ENCODE data around the gene GBP4. TPM values are rescaled to one million over a fixed set of nuclear protein-coding genes. Genes with fewer than 3 reads are reported as not detected.
"Not testable (repeated sequence)": the region's sequence is repeated elsewhere in the genome, so short reads cannot be mapped to it uniquely, and the experiment has no call there.

Gene GBP4, protein sequence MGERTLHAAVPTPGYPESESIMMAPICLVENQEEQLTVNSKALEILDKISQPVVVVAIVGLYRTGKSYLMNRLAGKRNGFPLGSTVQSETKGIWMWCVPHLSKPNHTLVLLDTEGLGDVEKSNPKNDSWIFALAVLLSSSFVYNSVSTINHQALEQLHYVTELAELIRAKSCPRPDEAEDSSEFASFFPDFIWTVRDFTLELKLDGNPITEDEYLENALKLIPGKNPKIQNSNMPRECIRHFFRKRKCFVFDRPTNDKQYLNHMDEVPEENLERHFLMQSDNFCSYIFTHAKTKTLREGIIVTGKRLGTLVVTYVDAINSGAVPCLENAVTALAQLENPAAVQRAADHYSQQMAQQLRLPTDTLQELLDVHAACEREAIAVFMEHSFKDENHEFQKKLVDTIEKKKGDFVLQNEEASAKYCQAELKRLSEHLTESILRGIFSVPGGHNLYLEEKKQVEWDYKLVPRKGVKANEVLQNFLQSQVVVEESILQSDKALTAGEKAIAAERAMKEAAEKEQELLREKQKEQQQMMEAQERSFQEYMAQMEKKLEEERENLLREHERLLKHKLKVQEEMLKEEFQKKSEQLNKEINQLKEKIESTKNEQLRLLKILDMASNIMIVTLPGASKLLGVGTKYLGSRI
- 27.0 and 38.0 TPM in 2 replicates for total RNA-seq

DNA sequence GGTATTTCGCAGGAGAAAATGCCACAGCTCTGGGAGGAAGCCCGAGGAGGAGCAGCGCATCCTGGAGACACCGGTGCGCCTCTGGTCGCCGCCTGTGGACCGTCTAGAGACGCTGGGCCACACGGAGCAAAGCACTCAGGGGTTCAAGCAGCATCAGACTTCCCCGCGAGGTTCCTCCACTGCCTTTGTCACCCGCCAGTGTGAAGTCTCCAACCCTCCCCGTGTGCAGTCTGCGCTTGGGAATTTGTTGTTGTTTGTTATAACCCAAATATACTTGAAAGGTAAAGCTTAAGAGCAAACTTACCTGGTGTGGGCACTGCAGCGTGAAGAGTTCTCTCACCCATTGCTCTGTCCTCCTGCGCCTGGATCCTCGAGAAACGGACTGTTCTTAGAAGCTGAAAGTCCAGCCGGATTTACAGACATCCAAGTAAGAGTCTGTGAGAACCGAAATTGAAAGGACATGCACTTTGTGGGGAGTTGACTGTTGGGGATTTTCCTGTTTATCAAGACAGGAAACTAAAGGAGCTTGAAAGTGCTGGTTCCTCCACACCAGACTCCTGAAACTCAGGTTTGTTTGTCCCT lies at the start of gene GBP4:
Gene GBP4, minus strand, starts transcription at position 452 of the 582 bp plus-strand sequence. Its CDS starts 108 bp downstream, at position 344.
- no peak for DNase-seq (ENCODE audit: extremely low read depth, low read depth, low spot score)

DNA sequence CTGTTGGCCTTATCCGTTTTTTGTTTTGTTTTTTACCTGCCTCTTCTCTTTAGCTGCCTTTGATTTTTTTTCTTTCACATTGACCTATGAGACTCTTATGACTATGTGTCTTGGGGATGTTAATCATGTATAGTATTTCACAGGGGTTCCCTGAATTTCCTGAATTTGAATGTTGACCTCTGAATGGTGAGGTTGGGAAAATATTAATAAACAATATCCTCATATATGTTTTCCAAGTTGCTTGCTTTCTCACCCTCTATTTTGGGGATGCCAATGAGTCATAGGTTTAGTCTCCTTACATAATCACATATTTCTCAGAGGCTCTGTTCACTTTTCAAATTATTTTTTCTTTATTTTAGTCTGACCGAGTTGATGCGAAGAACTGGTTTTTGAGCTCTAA lies 44.3 kb upstream of the GBP4 start:
- no peak for DNase-seq (ENCODE audit: extremely low read depth, low read depth, low spot score)

GRCh38 chr1:89221341-89221740 lies 22.6 kb upstream of the GBP4 start:
- no peak for DNase-seq (ENCODE audit: extremely low read depth, low read depth, low spot score)

DNA sequence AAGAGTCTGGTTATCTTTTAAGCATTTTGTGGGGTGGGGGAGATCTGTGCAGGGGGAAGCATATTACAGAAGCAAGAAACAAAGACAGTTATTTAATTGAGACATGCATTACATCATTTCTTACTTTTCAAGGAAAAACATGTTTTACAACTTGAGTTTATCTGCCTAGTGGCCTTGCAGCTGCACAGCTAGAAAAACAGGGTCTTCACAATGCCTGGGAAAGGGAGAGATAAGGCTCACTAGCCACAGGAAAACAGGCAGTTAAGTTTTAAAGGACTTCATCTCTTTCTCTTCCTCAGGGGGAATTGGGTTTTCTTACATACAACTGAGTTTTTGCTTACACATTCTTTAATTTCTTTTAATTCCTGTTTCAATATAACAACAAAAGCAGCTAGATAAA lies 21.1 kb upstream of the GBP4 start:
- not testable (repeated sequence) for DNase-seq (ENCODE audit: extremely low read depth, low read depth, low spot score)

GRCh38 chr1:89218941-89219340 lies 20.2 kb upstream of the GBP4 start:
- DNase-seq (ENCODE audit: extremely low read depth, low read depth, low spot score) = not testable (repeated sequence)

DNA sequence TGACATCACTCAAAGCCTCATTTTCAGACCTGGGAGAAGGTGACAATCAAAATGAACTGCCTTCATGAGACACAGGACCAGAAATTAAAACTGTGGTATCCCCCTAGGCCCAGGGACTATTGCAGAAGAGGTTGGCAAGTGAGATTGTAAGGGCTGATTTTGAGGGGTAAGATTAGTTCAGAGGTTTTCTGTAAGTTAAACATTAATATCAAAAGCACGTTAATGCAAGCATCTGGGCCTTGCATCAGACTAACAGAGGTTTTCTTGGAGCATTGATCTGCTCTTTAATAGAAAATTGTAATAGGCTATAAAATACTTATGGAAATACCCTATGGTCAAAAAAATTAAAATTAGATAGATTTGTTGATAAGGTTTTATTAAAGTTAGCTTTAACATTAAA lies 14.6 kb upstream of the GBP4 start:
- DNase-seq (ENCODE audit: extremely low read depth, low read depth, low spot score) = no peak

GRCh38 chr1:89211035-89211634 lies 12.4 kb upstream of the GBP4 start:
- DNase-seq (ENCODE audit: extremely low read depth, low read depth, low spot score) = no peak

DNA sequence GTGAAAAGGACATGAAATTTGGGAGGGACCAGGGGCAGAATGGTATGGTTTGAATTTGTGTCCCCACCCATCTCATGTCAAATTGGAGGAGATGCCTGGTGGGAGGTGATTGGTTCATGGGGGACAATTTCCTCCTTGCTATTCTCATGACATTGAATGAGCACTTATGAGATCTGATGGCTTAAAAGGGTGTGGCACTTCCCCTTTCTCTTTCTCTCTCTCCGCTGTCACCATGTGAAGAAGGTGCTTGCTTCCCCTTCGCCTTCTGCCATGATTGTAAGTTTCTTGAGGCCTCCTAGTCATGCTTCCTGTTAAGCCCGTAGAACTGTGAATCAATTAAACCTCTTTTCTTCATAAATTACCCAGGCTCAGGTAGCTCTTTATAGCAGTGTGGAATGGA lies 7.6 kb upstream of the GBP4 start:
- DNase-seq (ENCODE audit: extremely low read depth, low read depth, low spot score) = no peak

DNA sequence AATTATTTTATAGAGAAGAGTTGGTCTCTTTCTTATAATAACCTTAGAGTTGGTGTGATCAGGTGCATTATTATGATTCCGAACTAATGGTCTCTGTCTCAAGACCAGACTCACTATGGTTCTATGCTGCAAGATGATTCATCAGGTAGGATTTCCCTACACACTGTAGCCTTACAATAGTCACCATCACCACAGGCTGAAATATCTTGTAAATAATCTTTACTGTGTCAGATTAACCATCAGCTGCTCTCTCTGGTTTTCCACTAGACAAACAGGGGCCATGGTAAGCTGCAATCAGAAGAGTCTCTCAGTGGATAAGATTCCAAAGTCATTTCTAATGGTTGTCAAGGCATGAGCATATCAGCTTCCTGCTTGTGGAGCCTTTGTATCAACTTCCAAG lies 4.4 kb upstream of the GBP4 start:
- DNase-seq (ENCODE audit: extremely low read depth, low read depth, low spot score) = no peak

DNA sequence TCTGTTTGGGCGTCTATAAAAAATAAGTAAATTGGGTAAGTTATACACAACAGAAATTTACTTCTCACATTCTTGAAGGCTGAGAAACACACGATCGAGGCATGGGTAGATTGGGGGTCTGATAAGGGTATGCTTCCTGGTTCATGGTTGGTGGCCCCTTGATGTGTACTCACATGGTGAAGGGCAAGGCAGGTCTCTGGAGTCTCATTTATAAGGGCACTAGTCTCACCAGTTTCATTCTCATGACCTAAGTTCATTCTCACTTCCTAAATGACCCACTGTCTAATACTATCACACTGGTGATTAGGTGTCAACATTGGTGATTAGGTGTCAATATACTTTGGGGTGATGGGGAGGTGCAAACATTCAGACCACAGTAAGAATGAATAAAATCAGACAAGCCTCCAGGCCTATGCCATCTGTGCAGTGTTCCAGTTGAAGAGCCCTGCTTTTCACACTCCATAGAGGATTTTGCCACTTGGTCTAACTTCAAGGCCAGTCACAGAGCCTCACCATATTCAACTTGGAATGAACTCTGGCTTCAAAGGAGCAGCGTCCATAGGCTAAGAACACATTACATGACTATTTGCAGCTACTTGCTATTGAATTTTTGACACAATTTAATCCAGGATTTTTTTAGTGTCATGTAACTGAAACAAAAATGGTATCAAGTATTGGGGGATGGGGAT lies 2.5 kb upstream of the GBP4 start:
- no peak for DNase-seq (ENCODE audit: extremely low read depth, low read depth, low spot score)

GRCh38 chr1:89200663-89201062 lies 1.9 kb upstream of the GBP4 start:
- no peak for DNase-seq (ENCODE audit: extremely low read depth, low read depth, low spot score)

DNA sequence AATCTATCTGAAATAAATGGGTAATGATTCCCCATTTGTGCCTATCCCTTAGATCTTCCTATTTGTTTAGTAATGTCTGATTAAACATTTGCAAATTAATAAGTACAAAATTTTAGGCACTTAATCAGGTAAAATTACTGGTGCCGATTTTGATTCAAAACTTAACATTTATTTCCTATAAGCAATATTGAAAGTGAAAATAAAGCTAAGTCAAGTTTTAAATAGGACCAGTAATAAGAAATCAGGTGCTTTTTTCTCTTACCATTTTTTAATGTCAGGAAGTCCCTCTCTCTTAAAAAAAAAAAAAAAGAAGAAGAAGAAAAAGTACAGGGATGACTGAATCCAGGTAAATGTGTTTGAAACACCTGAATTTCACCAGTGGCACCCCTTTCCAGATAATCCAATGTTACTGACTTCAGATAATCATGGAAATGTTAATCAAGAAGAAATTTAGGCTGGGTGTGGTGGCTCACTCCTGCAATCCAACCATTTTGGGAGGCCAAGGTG lies 836 bp upstream of the GBP4 start:
- no peak for DNase-seq (ENCODE audit: extremely low read depth, low read depth, low spot score)

DNA sequence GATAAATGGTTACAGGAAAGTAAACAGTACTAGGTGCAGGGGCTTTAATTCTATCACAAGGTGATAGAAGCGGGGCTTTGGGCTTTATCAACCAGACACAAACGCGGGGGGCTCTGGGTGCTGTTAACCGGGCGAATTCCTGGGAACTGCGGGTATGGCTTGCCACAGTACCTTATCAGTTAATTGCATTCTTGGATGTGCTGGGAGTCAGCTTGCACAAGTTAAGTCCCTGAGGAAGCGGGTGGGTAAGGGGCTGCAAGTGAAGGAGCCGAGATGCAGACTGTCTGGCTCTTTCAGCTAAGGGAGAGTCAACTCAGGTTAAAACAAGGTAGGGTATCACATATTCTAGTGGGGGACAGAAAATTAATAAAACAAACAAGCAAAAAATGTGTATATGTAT lies 661 bp downstream of the GBP4 start:
- DNase-seq (ENCODE audit: extremely low read depth, low read depth, low spot score) = no peak

DNA sequence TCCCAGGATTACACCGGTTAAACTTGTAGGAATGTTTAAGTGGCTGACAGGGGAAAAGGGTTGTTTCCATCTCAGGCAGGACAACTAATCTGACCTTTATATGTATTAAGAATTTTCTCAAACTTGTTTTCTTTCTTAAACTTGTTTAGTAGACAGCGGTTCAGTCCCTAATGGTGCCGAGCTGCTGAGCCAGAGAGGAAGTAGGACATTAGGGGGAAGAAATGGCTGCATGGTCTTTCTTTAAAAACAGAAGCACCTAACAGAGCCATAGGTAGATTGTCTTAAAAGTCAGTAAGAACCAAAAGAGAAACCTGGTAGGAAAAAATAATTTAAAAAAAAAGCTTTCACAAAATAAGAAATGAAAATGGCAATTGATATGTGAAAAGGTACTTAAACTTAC lies 3.3 kb downstream of the GBP4 start:
- no peak for DNase-seq (ENCODE audit: extremely low read depth, low read depth, low spot score)

DNA sequence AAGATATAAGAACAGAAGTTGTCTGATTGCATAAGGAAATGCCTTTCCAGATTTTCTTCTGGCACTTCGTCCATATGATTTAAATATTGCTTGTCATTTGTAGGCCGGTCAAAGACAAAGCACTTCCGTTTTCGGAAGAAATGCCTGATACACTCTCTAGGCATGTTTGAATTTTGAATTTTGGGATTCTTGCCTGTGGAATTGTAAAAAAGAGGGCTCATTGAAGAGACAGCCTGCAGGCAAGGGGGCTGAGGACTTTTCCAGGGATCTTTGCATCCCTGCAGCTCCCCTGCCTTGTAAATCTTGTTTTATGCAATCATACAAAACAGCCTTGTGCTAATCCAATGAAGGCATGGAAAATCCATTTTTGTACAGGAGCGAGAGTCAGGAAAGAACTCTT lies 7.4 kb downstream of the GBP4 start:
- DNase-seq (ENCODE audit: extremely low read depth, low read depth, low spot score) = no peak

GRCh38 chr1:89190017-89190416 lies 8.7 kb downstream of the GBP4 start:
- DNase-seq (ENCODE audit: extremely low read depth, low read depth, low spot score) = no peak

GRCh38 chr1:89179343-89179742 lies 19.4 kb downstream of the GBP4 start:
- DNase-seq (ENCODE audit: extremely low read depth, low read depth, low spot score) = no peak

GRCh38 chr1:89176971-89177370 lies 21.8 kb downstream of the GBP4 start:
- DNase-seq (ENCODE audit: extremely low read depth, low read depth, low spot score) = no peak

GRCh38 chr1:89175601-89176256 lies 23.0 kb downstream of the GBP4 start, which contains the start of gene GBP7:
Gene GBP7 (minus strand): TSS chr1:89176003. CDS start chr1:89171935, 4,068 bp downstream.
- DNase-seq (ENCODE audit: extremely low read depth, low read depth, low spot score) = no peak

DNA sequence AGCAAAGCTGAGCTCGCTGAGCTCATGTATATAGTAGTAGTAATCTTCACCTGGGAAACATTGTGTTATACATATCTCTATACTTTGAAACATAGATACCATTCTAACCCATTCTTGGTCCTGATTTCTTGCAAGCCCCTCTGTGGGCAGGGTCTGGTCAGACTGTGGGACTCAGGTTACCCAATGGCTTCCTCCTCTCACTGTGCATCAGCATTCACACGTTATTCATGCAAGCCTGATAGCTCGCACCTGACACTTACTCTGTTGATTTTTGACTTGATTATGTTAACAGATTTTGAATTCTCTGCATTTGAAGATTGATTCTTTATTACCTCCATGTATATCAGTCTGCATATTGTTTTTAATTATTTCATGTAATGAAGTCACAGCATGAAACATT lies 24.3 kb downstream of the GBP4 start:
- DNase-seq (ENCODE audit: extremely low read depth, low read depth, low spot score) = no peak

All from glomerular endothelial cell (primary cell).